Gastrocnemius medialis (tissue), 4 donors: ENCODE results near the gene ZMYND15. TPM values are rescaled to one million over a fixed set of nuclear protein-coding genes. Genes with fewer than 3 reads are reported as not detected.

Experiments
- ATAC-seq, 2 donors: fragments of 150-250 bp; one replicate each; pipeline ENCODE4 v1.9.1; 2016
- DNase-seq, 2 donors: peaks; one replicate each; pipeline ENCODE4 v3.0.0-alpha.2; 2019
- H3K27ac ChIP-seq, 4 donors: fragments of 200-600 bp; sonication (generic); 1 replicate in 1 of 4; 2 replicates in 3 of 4; pipeline ENCODE4 v1.5.1; 2016 to 2018; ENCODE audit warnings: mild to moderate bottlenecking in 2 of 4, moderate library complexity in 1 of 4
- H3K27me3 ChIP-seq, 3 donors: fragments of 200-600 bp; sonication (generic) in 2 of 3; 1 replicate in 1 of 3; 2 replicates in 2 of 3; pipeline versions ENCODE4 v1.5.1 to v1.6.0; 2016 to 2019; ENCODE audit warnings: mild to moderate bottlenecking in 1 of 3, moderate library complexity in 1 of 3
- H3K36me3 ChIP-seq, 2 donors: fragments of 200-600 bp; sonication (generic) in 1 of 2; one replicate each; pipeline ENCODE4 v1.5.1; 2017 to 2018
- H3K4me1 ChIP-seq, 2 donors: fragments of 200-600 bp; sonication (generic) in 1 of 2; one replicate each; pipeline ENCODE4 v1.5.1; 2016 to 2017; ENCODE audit warnings: mild to moderate bottlenecking in 2 of 2
- H3K4me3 ChIP-seq, 4 donors: fragments of 200-600 bp; sonication (generic) in 3 of 4; 1 replicate in 1 of 4; 2 replicates in 3 of 4; pipeline ENCODE4 v1.5.1; 2016 to 2019; ENCODE audit warnings: mild to moderate bottlenecking in 2 of 4
- H3K9me3 ChIP-seq, 3 donors: fragments of 200-600 bp; sonication (generic) in 2 of 3; 1 replicate in 1 of 3; 2 replicates in 2 of 3; pipeline ENCODE4 v1.5.1; 2016 to 2019
- CTCF ChIP-seq, 5 experiments: fragments of 450-650 bp in 3 of 5; fragments of 200-600 bp in 2 of 5; sonication (generic) in 2 of 5; IDR thresholded peaks in 4 of 5; conservative IDR thresholded peaks in 1 of 5; 1 replicate in 4 of 5; 2 replicates in 1 of 5; pipeline ENCODE4 v1.5.1; 2016 to 2019; ENCODE audit warnings: antibody characterized with exemption in 5 of 5, mild to moderate bottlenecking in 3 of 5, moderate library complexity in 3 of 5
- POLR2A ChIP-seq, 2 donors: fragments of 450-650 bp; IDR thresholded peaks; one replicate each; pipeline ENCODE4 v1.6.1; 2017; ENCODE audit warnings: antibody characterized with exemption in 2 of 2, mild to moderate bottlenecking in 2 of 2, moderate library complexity in 2 of 2
- in situ Hi-C, 4 donors: fragments of 200-750 bp; cut with MboI; loops; one replicate each; pipeline versions ENCODE4 v1.15.0 to v1.8.0; 2017; ENCODE audit warnings: low sequenced_read_pairs in 4 of 4
- intact Hi-C: fragments of 100-400 bp; cut with DNase I; formaldehyde crosslinking; loops from one replicate; pipeline ENCODE4 v1.15.1; 2023; ENCODE audit warnings: low total_unique reads
- total RNA-seq, 4 donors: library from RNA; depleted of rRNA; stranded (reverse); fragments of >200 nt; gene quantifications; one replicate each; pipeline versions ENCODE4 v1.1.0 to v1.2.3, GENCODE V29; 2016

The ZMYND15 gene
- total RNA-seq, 4 donors from 2014 or later, result not detected

GRCh38 chr17:4795168-4795567, 55.5 kb downstream of the ZMYND15 start:
- DNase-seq (no peak), ATAC-seq (no peak)
- peak overlapping the region in 3 of 4 donors; percentile 86 to 95 (median 93) for H3K27ac ChIP-seq
- no peaks in the 10 kb centered on the region for H3K27me3 ChIP-seq
- H3K36me3 ChIP-seq, result peaks cover 0 to 25% of the 10 kb centered on the region in 2 donors
- in situ Hi-C loops (loop anchor here in 2 of 4 donors (25.0 kb wide), 1 partner anchor 92 kb away; the partner anchor contains the start of gene C17orf107 (in 2 of the 2)), intact Hi-C loops (loop anchor here (10.0 kb wide), 1 partner anchor 220 kb away; no protein-coding TSS in a partner anchor)
- TF ChIP-seq CTCF (IDR thresholded peaks at IDR 0.05 in 4 of 5, conservative IDR thresholded peaks at IDR 0.05 in 1 of 5) (no peak), POLR2A (IDR thresholded peaks at IDR 0.05) (no peak)
- H3K4me3 ChIP-seq, result peak overlapping the region in 2 of 4 donors; percentile 88 to 96
- no peaks in the 10 kb centered on the region for H3K9me3 ChIP-seq
- H3K4me1 ChIP-seq, result peaks cover 10 to 15% of the 10 kb centered on the region in 2 donors

Other genes starting within 250 kb of the ZMYND15 start
- 1 to 10 TPM; 2.7 to 6.2 (median 4.2) TPM for gene SPNS2, start 241.0 kb upstream of the ZMYND15 start, total RNA-seq
- gene MYBBP1A, start 184.4 kb upstream of the ZMYND15 start, total RNA-seq, result 10 to 100 TPM; 42.5 to 60.2 (median 48.9) TPM
- under 1 TPM in 1 of 4 donors, not detected in 3; 0.63 TPM for gene GGT6, start 179.3 kb upstream of the ZMYND15 start, total RNA-seq
- 100 to 1,000 TPM; 110 to 588 (median 420) TPM for gene SMTNL2, start 155.3 kb upstream of the ZMYND15 start, total RNA-seq
- gene ALOX15, start 98.2 kb upstream of the ZMYND15 start, total RNA-seq, result not detected
- 10 to 100 TPM; 31.5 to 46.8 (median 35.6) TPM for gene PELP1, start 35.7 kb upstream of the ZMYND15 start, total RNA-seq
- 10 to 100 TPM in 1 of 4 donors, 1 to 10 TPM in 3; 5.5 to 11.8 (median 7.8) TPM for gene ARRB2, start 29.2 kb upstream of the ZMYND15 start, total RNA-seq
- gene MED11, start 8.4 kb upstream of the ZMYND15 start, total RNA-seq, result 10 to 100 TPM; 29.4 to 58.5 (median 44.8) TPM
- 1 to 10 TPM; 1.2 to 2.1 (median 1.4) TPM for gene CXCL16, start 95 bp downstream of the ZMYND15 start, total RNA-seq
- gene TM4SF5, start 32.1 kb downstream of the ZMYND15 start, total RNA-seq, result under 1 TPM in 1 of 4 donors, not detected in 3; 0.64 TPM
- 1 to 10 TPM in 3 of 4 donors, not detected in 1; 1.4 to 7.2 (median 3.8) TPM for gene VMO1, start 46.5 kb downstream of the ZMYND15 start, total RNA-seq
- under 1 TPM in 1 of 4 donors, not detected in 3; 0.53 TPM for gene GLTPD2, start 49.1 kb downstream of the ZMYND15 start, total RNA-seq
- gene PSMB6, start 56.3 kb downstream of the ZMYND15 start, total RNA-seq, result 100 to 1,000 TPM; 365 to 662 (median 479) TPM
- gene PLD2, start 67.3 kb downstream of the ZMYND15 start, total RNA-seq, result 1 to 10 TPM; 2.8 to 5.8 (median 4.2) TPM
- 10 to 100 TPM; 11.7 to 20.2 (median 15.3) TPM for gene MINK1, start 93.5 kb downstream of the ZMYND15 start, total RNA-seq
- under 1 TPM in 2 of 4 donors, not detected in 2; 0.10 to 0.33 TPM for gene C17orf107, start 159.7 kb downstream of the ZMYND15 start, total RNA-seq
- gene CHRNE, start 163.3 kb downstream of the ZMYND15 start, total RNA-seq, result 1 to 10 TPM in 1 of 4 donors, under 1 TPM in 2, not detected in 1; 0.33 to 1.9 (median 0.52) TPM
- gene GP1BA, start 192.4 kb downstream of the ZMYND15 start, total RNA-seq, result not detected
- gene SLC25A11, start 200.2 kb downstream of the ZMYND15 start, total RNA-seq, result 100 to 1,000 TPM in 2 of 4 donors, 10 to 100 TPM in 2; 52.6 to 106 (median 81.7) TPM
- gene RNF167, start 200.4 kb downstream of the ZMYND15 start, total RNA-seq, result 10 to 100 TPM; 51.2 to 99.5 (median 75.2) TPM
- gene PFN1, start 208.7 kb downstream of the ZMYND15 start, total RNA-seq, result 100 to 1,000 TPM; 304 to 750 (median 599) TPM
- 1,000 to 10,000 TPM; 1,434 to 5,473 (median 3,204) TPM for gene ENO3, start 211.3 kb downstream of the ZMYND15 start, total RNA-seq
- gene SPAG7, start 228.0 kb downstream of the ZMYND15 start, total RNA-seq, result 100 to 1,000 TPM in 1 of 4 donors, 10 to 100 TPM in 3; 78.6 to 114 (median 91.0) TPM
- 10 to 100 TPM; 19.1 to 46.4 (median 36.4) TPM for gene CAMTA2, start 247.8 kb downstream of the ZMYND15 start, total RNA-seq